ENCODE measurements around the gene SGSM2. TPM values are rescaled to one million over a fixed set of nuclear protein-coding genes. Genes with fewer than 3 reads are reported as not detected.

The SGSM2 gene
- polyA plus RNA-seq, 1 experiment: 43.6 TPM

DNA sequence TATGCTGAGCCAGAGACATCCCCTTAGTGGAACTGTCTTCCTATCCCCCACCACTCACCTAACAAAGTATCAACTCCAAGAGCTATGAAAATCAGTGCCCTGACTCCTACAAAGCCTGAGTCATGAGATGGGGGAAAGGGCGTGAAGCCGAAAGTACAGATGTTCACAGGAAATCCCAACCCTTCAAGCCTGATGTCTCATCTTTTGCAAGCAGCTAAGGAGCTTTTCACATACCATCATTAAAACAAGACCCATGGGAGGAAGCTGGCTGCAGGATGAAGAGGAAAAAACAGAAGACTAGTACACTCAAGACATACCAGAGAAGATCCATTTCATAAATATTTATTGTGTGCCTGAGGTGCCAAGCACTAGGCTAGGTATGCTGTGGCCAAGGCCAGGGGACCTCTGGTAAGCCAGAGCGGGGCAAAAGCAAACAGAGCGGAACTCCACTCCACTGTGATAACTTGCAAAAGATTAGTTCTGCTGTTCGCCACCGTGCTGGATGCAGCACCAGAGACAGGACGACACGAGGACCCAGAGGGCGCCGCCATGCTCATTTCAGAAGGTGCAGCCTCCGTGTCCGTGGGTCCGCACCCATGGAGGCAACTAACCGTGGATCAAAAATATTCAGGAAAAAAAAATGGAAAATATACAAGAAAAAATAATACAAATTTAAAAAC lies 68.1 kb downstream of the SGSM2 start:
- POLR2A ChIA-PET: no interaction called here
- Histone ChIP-seq H3K4me3 (ENCODE audit: low read depth, low read length) (no peak overlapping the region), H3K36me3 (ENCODE audit: control insufficient read depth, insufficient read depth, low read length) (no peaks in the 10 kb centered on the region), H3K27me3 (ENCODE audit: control insufficient read depth, insufficient read depth, low read length) (no peaks in the 10 kb centered on the region)
- TF ChIP-seq, protein P1, sequence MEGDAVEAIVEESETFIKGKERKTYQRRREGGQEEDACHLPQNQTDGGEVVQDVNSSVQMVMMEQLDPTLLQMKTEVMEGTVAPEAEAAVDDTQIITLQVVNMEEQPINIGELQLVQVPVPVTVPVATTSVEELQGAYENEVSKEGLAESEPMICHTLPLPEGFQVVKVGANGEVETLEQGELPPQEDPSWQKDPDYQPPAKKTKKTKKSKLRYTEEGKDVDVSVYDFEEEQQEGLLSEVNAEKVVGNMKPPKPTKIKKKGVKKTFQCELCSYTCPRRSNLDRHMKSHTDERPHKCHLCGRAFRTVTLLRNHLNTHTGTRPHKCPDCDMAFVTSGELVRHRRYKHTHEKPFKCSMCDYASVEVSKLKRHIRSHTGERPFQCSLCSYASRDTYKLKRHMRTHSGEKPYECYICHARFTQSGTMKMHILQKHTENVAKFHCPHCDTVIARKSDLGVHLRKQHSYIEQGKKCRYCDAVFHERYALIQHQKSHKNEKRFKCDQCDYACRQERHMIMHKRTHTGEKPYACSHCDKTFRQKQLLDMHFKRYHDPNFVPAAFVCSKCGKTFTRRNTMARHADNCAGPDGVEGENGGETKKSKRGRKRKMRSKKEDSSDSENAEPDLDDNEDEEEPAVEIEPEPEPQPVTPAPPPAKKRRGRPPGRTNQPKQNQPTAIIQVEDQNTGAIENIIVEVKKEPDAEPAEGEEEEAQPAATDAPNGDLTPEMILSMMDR (IDR thresholded peaks at IDR 0.05; ENCODE audit: insufficient read depth, low read depth, low read length): no peak
- peak; percentile 82 for DNase-seq (ENCODE audit: low read depth)
- CTCF ChIA-PET: interaction anchor here (1.0 to 8.4 kb wide), 4 partner anchors 11 to 29 kb away, joined by 4 to 77 read pairs (median 13); no protein-coding TSS in a partner anchor

DNA sequence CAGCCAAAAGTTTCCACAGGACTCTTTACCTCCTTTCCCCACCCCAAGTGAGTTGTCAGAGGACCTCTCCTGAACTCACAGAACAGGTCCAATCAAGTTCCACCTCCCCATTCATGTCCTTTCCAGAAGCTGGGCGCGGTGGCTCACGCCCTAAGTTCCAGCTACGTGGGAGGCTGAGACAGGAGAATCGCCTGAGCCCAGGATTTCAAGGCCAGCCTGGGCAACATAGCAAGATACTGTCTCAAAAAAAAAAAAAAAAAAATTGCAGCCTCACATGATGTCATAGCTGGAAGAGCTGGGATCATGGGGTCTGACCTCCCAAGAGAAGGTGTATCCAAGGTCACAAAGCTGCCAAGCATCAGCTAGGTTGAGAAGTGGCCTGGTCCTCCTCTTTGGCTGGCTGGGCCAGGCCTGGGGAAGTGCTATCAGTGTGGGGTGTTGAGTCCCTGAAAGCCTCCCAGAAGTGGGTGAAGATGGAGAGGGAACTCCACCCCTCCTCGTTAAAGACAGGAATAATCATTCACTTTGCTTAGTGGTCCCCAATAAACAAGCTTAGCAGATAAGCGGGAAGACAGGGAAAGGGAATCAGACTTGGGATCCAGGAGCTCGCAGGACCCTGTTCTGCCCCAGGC lies 69.1 kb downstream of the SGSM2 start:
- H3K27me3 ChIP-seq (ENCODE audit: control insufficient read depth, insufficient read depth, low read length): no peaks in the 10 kb centered on the region
- CTCF ChIA-PET: interaction anchor here (0.9 to 8.4 kb wide), 4 partner anchors 10 to 23 kb away, joined by 3 to 77 read pairs (median 23); no protein-coding TSS in a partner anchor
- H3K36me3 ChIP-seq (ENCODE audit: control insufficient read depth, insufficient read depth, low read length): no peaks in the 10 kb centered on the region
- TF ChIP-seq, protein P1 (IDR thresholded peaks at IDR 0.05; ENCODE audit: insufficient read depth, low read depth, low read length): no peak
- no peak overlapping the region for H3K4me3 ChIP-seq (ENCODE audit: low read depth, low read length)
- no peak for DNase-seq (ENCODE audit: low read depth)
- POLR2A ChIA-PET: interaction anchor here (0.9 kb wide), 1 partner anchor 13 kb away, joined by 3 read pairs; no protein-coding TSS in a partner anchor

DNA sequence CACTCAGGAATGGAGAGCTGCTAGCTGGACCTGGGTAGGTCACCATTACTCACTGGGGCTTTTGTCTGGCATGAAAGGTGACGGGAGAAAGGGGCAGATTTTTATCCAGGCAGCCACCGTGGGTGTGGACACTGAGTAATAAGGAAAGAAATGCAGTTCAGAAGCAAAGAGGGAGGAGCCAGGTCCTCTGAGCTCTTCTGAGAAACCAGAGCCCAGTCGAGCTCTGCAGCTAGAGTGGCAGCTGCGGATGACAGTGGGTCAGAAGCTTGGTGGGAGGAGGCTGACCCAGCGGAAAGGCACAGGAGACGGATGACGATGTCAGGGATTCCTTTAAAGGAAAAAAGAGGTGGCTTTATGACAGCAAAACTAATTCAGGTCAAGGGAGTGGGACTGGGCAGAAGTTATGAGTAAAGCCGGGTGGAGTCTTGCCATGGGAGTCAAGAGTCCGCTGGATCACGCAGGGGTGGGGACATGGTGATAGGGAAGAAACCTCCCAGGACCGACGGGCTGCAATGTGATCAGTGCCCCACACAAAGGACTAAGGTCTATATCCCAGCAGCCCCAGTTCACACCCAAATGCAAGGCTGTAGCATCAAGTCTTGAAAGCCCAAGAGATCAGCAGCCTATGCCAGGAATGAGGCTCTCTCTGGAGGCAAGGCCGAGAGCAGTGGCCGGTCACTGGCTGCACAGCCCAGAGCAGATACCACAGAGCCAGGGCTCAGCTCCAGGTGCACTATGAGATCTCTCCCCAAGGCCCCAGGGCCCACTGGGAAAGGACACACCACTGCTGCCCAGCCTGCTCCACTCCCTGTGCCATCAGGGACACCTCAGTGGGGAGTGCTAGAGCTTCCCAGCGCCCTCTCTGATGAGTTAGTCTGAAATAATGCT lies 69.8 kb downstream of the SGSM2 start:
- ChIA-PET POLR2A (interaction anchor here (0.9 kb wide), 1 partner anchor 14 kb away, joined by 3 read pairs; no protein-coding TSS in a partner anchor), CTCF (interaction anchor here (0.9 to 8.4 kb wide), 4 partner anchors 9 to 24 kb away, joined by 3 to 77 read pairs (median 23); no protein-coding TSS in a partner anchor)
- peak; percentile 87 for DNase-seq (ENCODE audit: low read depth)
- TF ChIP-seq, protein P1 (IDR thresholded peaks at IDR 0.05; ENCODE audit: insufficient read depth, low read depth, low read length): no peak
- no peaks in the 10 kb centered on the region for H3K36me3 ChIP-seq (ENCODE audit: control insufficient read depth, insufficient read depth, low read length)
- H3K4me3 ChIP-seq (ENCODE audit: low read depth, low read length): no peak overlapping the region
- no peaks in the 10 kb centered on the region for H3K27me3 ChIP-seq (ENCODE audit: control insufficient read depth, insufficient read depth, low read length)

DNA sequence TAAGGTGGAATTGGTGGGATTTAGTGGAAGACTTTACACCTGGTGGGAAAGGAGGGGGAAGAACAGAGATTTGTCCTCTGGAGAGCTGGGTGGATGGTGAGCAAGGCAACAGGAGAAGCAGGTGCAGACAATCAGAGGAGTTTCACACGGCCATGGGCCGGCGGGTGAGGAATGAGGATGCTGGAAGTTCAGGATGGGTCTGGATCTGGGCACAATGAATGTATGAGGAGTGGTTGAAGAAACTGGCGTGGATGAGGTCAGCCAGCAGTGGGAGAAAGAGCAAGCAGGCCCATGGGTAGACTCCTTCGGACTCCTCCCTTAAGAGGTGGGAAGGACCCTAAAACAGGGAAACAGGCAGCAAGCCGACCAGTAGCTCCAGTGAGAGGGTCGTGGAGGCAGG lies 73.7 kb downstream of the SGSM2 start:
- CTCF ChIA-PET: interaction anchor here (1.0 to 10.3 kb wide), 3 partner anchors 26 to 40 kb away, joined by 3 to 356 read pairs (median 3); no protein-coding TSS in a partner anchor
- POLR2A ChIA-PET: no interaction called here
- peaks cover 2% of the 10 kb centered on the region; the same call in 1 of the 2 replicates for H3K36me3 ChIP-seq (ENCODE audit: control insufficient read depth, insufficient read depth, low read length)
- H3K4me3 ChIP-seq (ENCODE audit: low read depth, low read length): no peak overlapping the region
- no peak for DNase-seq (ENCODE audit: low read depth)
- TF ChIP-seq, protein P1 (IDR thresholded peaks at IDR 0.05; ENCODE audit: insufficient read depth, low read depth, low read length): no peak
- H3K27me3 ChIP-seq (ENCODE audit: control insufficient read depth, insufficient read depth, low read length): no peaks in the 10 kb centered on the region

Measured in BJ (cell line).